Lower leg skin (tissue), 4 donors: Measurements from ENCODE around the gene POMC. TPM values are rescaled to one million over a fixed set of nuclear protein-coding genes. Genes with fewer than 3 reads are reported as not detected.

Experiments used
- DNase-seq, 2 donors: peaks; one replicate each; pipeline ENCODE4 v3.0.0-alpha.2; 2019; ENCODE audit warnings: low spot score in 2 of 2
- H3K4me3 ChIP-seq: fragments of 200-600 bp; sonication (generic); 2 replicates; pipeline ENCODE4 v1.5.1; 2017; ENCODE audit warnings: mild to moderate bottlenecking, low read depth; ENCODE audit not compliant: poor library complexity, severe bottlenecking
- POLR2A ChIP-seq, 2 donors: fragments of 450-650 bp; IDR thresholded peaks; one replicate each; pipeline ENCODE4 v1.6.1; 2016 to 2017; ENCODE audit warnings: antibody characterized with exemption in 2 of 2, mild to moderate bottlenecking in 1 of 2, moderate library complexity in 1 of 2
- WGBS, 2 donors: methylation state at CpG; one replicate each; pipeline ENCODE4 v1.1.5; 2018; 5-methylcytosine and 5-hydroxymethylcytosine counted together
- intact Hi-C: fragments of 100-400 bp; cut with DNase I; formaldehyde crosslinking; loops from one replicate; pipeline ENCODE4 v1.15.0; 2023; ENCODE audit warnings: low total_unique reads
- total RNA-seq, 4 donors: library from RNA; depleted of rRNA; stranded (reverse); fragments of >200 nt; gene quantifications; one replicate each; pipeline ENCODE4 v1.1.0, GENCODE V29; 2016
- TF ChIP-seq, protein P1 (sequence below), 3 donors: fragments of 450-650 bp; IDR thresholded peaks; one replicate each; pipeline ENCODE4 v1.5.1; 2016; ENCODE audit warnings: antibody characterized with exemption in 3 of 3, mild to moderate bottlenecking in 3 of 3, moderate library complexity in 2 of 3

The POMC gene
- total RNA-seq, 4 donors from 2014 or later: 3.4 to 23.3 (median 6.6) TPM

DNA sequence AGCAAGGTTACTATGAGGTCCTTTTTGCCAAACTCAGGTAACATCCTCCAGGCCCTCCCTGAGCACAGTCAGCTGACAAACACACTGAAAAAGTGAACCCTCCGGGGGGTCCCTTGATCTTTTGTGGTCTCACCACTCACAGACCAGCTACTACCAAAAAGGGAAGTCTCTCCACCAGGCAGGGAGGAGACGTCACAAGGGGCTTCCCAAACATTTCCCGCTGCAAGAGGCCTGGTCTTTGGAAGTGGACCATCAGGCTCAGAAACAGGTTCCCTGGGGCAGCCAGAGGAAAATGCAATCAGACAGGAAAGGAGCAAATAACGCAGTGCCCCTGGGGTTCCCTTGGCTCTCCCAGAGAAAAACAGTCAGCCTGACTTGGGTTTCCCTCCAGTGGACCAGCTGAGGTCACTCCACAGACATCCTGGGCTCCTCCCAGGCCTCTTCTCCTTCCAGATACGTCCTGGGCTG lies 38.7 kb upstream of the POMC start:
- DNase-seq: no peak
- WGBS, 2 donors: 76 to 84% methylated on average over 5 of the region's 5 CpGs
- TF ChIP-seq, protein P1, sequence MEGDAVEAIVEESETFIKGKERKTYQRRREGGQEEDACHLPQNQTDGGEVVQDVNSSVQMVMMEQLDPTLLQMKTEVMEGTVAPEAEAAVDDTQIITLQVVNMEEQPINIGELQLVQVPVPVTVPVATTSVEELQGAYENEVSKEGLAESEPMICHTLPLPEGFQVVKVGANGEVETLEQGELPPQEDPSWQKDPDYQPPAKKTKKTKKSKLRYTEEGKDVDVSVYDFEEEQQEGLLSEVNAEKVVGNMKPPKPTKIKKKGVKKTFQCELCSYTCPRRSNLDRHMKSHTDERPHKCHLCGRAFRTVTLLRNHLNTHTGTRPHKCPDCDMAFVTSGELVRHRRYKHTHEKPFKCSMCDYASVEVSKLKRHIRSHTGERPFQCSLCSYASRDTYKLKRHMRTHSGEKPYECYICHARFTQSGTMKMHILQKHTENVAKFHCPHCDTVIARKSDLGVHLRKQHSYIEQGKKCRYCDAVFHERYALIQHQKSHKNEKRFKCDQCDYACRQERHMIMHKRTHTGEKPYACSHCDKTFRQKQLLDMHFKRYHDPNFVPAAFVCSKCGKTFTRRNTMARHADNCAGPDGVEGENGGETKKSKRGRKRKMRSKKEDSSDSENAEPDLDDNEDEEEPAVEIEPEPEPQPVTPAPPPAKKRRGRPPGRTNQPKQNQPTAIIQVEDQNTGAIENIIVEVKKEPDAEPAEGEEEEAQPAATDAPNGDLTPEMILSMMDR (IDR thresholded peaks at IDR 0.05): no peak
- no peak for TF ChIP-seq POLR2A (IDR thresholded peaks at IDR 0.05)
- intact Hi-C loops: no loop called here
- H3K4me3 ChIP-seq: no peak overlapping the region

DNA sequence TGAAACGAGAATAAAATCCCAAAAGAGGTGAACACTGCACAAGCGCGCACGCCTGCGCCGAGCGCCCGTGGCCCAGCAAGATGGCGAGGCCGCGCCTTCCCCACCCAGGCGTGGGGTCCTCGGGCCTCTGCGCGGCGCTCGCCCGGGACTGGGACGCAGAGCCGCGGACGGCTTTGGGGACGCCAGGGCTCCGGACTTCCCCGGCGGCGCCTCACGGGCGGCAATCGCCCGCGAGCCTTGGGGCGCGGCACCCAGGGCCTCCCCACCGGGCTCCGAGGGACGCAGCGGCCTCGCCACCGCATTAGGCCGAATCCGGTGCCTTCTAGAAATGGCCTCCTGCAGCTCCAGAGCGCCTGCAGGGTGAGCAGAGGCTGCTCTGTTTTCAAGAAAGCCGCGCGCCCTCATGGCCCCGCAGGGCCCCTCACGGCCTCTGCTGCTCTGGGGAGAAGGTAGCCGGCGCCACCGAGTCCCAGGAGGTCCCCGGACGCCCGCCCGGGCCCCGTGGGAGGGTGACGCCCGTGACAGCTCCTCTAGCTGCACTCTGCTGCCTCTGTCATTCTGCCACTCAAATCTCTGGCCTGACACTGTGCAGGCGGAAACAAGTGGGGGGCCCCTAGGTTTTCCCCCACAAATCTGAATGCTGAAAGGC lies 35.9 kb upstream of the POMC start:
- no peak overlapping the region for H3K4me3 ChIP-seq
- intact Hi-C loops: no loop called here
- 30 to 49% methylated on average over 25 to 59 of the region's 59 CpGs for WGBS, 2 donors
- no peak for DNase-seq
- no peak for TF ChIP-seq POLR2A (IDR thresholded peaks at IDR 0.05)
- TF ChIP-seq, protein P1 (IDR thresholded peaks at IDR 0.05): no peak

DNA sequence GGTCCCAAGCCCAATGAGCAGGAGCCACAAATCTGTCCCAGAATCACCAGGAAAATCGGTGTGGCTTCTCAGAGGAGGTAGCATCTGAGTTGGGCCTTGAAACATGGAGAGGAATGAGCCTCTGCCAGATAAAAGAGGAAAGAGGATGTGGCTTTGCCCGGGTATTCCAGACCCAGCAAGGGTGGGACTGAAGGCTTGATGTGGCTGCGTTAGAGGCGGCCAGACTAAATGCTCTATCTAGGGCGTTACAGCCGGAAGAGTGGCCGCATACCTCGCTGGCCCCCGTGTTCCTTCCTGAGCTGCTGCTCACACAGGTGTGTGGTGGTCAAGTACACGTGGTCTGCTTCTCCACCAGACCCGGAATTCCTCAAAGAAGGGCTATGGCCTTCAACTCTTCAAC lies 33.9 kb upstream of the POMC start:
- intact Hi-C loops: no loop called here
- H3K4me3 ChIP-seq: no peak overlapping the region
- WGBS, 2 donors: 88 to 94% methylated on average over 11 of the region's 11 CpGs
- no peak for DNase-seq
- TF ChIP-seq POLR2A (IDR thresholded peaks at IDR 0.05): no peak
- TF ChIP-seq, protein P1 (IDR thresholded peaks at IDR 0.05): no peak

DNA sequence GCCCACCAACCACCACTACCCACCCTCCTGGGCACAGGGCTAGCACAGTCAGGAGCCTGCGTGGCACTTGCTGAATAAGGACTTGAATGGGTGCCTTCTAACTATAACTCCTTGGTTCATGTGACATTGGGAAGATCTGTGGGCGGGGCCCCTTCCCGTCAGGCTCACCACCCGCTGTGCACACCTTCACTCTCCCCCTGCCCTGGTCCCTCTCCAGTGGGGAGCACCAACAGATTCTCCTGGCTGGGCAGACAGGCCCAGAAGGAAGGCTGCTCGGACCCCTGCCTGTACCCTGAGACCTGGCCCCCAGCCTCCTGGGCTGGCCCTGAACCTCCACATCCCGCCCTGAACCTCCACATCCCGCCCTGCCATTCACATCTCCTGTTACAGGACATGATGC lies 33.4 kb upstream of the POMC start:
- intact Hi-C loops: no loop called here
- DNase-seq: no peak
- no peak for TF ChIP-seq POLR2A (IDR thresholded peaks at IDR 0.05)
- TF ChIP-seq, protein P1 (IDR thresholded peaks at IDR 0.05): no peak
- 79 to 97% methylated on average over 4 to 7 of the region's 7 CpGs for WGBS, 2 donors
- H3K4me3 ChIP-seq: no peak overlapping the region

DNA sequence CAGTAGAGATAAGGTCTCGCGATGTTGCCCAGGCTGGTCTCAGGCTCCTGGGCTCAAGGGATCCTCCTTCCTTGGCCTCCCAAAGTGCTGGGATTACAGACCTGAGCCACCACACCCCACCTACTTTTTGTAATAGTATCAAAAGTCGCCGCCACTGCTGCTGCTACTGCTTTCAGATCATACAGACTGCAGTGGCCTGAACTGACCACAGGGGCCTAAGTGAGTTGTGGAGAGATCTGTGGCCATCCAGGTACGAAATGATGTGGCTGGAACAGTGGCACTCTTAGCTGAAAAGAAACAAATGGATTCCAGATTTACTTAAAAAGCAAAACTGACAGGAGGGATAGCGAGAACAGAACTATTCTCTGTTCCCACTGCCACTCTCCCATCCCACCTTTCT lies 32.9 kb upstream of the POMC start:
- TF ChIP-seq, protein P1 (IDR thresholded peaks at IDR 0.05): no peak
- TF ChIP-seq POLR2A (IDR thresholded peaks at IDR 0.05): no peak
- DNase-seq: no peak
- intact Hi-C loops: no loop called here
- 90 to 91% methylated on average over 6 of the region's 6 CpGs for WGBS, 2 donors
- H3K4me3 ChIP-seq: no peak overlapping the region

DNA sequence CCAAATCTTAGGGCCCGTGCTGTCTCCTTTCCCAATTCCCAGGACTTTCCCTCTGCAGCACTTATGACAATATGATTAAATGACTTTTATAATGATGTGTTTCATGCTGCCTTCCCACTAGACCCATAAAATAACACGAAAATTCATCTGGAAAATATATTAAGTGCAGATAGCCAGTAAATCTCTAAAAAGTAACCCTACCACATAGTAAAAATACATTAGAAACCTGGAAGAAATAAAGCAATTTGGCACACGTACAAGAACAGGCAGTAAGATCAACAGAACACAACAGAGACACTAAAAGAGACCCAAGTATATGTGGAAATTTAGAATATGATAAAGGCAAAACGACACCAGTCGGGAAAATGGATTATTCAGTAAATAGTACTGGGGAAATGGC lies 30.2 kb upstream of the POMC start:
- no peak for DNase-seq
- H3K4me3 ChIP-seq: no peak overlapping the region
- intact Hi-C loops: no loop called here
- 61 to 76% methylated on average over 5 of the region's 5 CpGs for WGBS, 2 donors
- no peak for TF ChIP-seq POLR2A (IDR thresholded peaks at IDR 0.05)
- TF ChIP-seq, protein P1 (IDR thresholded peaks at IDR 0.05): no peak
